Neuronal stem cell (in vitro differentiated cells): ENCODE data around the gene PPP2R5C.
A peak's percentile ranks its signal among the peaks of the same experiment; 100 is the strongest.

Experiments used
- DNase-seq: peaks from one replicate; pipeline ENCODE4 v3.0.0-alpha.2; 2013; ENCODE audit warnings: low spot score
- H2AFZ ChIP-seq: one replicate; pipeline ENCODE4 v1.6.1; 2013; ENCODE audit warnings: mild to moderate bottlenecking, low read length, inconsistent platforms
- H2AK5ac ChIP-seq: 2 replicates; pipeline ENCODE4 v1.6.1; 2013; ENCODE audit warnings: low read depth, mild to moderate bottlenecking, inconsistent platforms, low read length, moderate library complexity, mixed read lengths
- H2BK120ac ChIP-seq: 2 replicates; pipeline ENCODE4 v1.6.1; 2013; ENCODE audit warnings: low read depth, mild to moderate bottlenecking, inconsistent platforms, low read length, moderate library complexity, mixed read lengths
- H2BK12ac ChIP-seq: one replicate; pipeline ENCODE4 v1.6.1; 2013; ENCODE audit warnings: low read length, inconsistent platforms
- H2BK15ac ChIP-seq: 2 replicates; pipeline ENCODE4 v1.6.1; 2013; ENCODE audit warnings: mild to moderate bottlenecking, low read length, inconsistent platforms, mixed read lengths
- H2BK5ac ChIP-seq: one replicate; pipeline ENCODE4 v1.6.1; 2013; ENCODE audit warnings: inconsistent platforms, mild to moderate bottlenecking, low read length, moderate library complexity
- H3K14ac ChIP-seq: one replicate; pipeline ENCODE4 v1.6.1; 2013; ENCODE audit warnings: low read length, inconsistent platforms
- H3K18ac ChIP-seq: 2 replicates; pipeline ENCODE4 v1.6.1; 2013; ENCODE audit warnings: low read length, inconsistent platforms
- H3K23ac ChIP-seq: 2 replicates; pipeline ENCODE4 v1.6.1; 2013; ENCODE audit warnings: low read depth, mild to moderate bottlenecking, mixed read lengths, low read length, inconsistent platforms; ENCODE audit not compliant: poor library complexity
- H3K27ac ChIP-seq: replicated peaks from 3 replicates; pipeline ENCODE4 v1.5.1; 2013; ENCODE audit warnings: low read length, inconsistent platforms
- H3K27me3 ChIP-seq, 3 experiments: 2 replicates each; pipeline ENCODE4 v1.6.1; 2013; ENCODE audit warnings: low read length in 3 of 3, mild to moderate bottlenecking in 2 of 3, inconsistent platforms in 1 of 3, low read depth in 1 of 3, mixed read lengths in 1 of 3, moderate library complexity in 1 of 3; ENCODE audit not compliant: control insufficient read depth in 3 of 3, insufficient read depth in 3 of 3
- H3K36me3 ChIP-seq, 2 donors: replicated peaks in 1 of 2; 2 replicates each; pipeline ENCODE4 v1.6.1; 2013; ENCODE audit warnings: low read length in 2 of 2; ENCODE audit not compliant: control insufficient read depth in 2 of 2, insufficient read depth in 2 of 2
- H3K4ac ChIP-seq: 2 replicates; pipeline ENCODE4 v1.6.1; 2013; ENCODE audit warnings: inconsistent platforms, mild to moderate bottlenecking, low read length, moderate library complexity
- H3K4me1 ChIP-seq, 2 donors: 1 replicate in 1 of 2; 2 replicates in 1 of 2; pipeline ENCODE4 v1.6.1; 2013; ENCODE audit warnings: low read length in 2 of 2, low read depth in 1 of 2; ENCODE audit not compliant: control insufficient read depth in 2 of 2, insufficient read depth in 1 of 2
- H3K4me2 ChIP-seq: one replicate; pipeline ENCODE4 v1.6.1; 2013; ENCODE audit warnings: mild to moderate bottlenecking, low read length, inconsistent platforms; ENCODE audit not compliant: insufficient read depth, poor library complexity, severe bottlenecking
- H3K4me3 ChIP-seq, 2 donors: 2 replicates each; pipeline ENCODE4 v1.5.1; 2013; ENCODE audit warnings: low read length in 2 of 2, mild to moderate bottlenecking in 2 of 2, inconsistent platforms in 1 of 2, moderate library complexity in 1 of 2
- H3K79me1 ChIP-seq: one replicate; pipeline ENCODE4 v1.6.1; 2013; ENCODE audit warnings: low read depth, mild to moderate bottlenecking, inconsistent platforms, low read length, moderate library complexity
- H3K9ac ChIP-seq: one replicate; pipeline ENCODE4 v1.6.1; 2013; ENCODE audit warnings: mild to moderate bottlenecking, low read depth, low read length, inconsistent platforms; ENCODE audit not compliant: poor library complexity
- H3K9me3 ChIP-seq, 2 donors: replicated peaks in 1 of 2; 2 replicates each; pipeline versions ENCODE3 to v1.6.1; 2013; ENCODE audit warnings: low read length in 2 of 2, mild to moderate bottlenecking in 2 of 2, inconsistent platforms in 1 of 2, low read depth in 1 of 2, mixed read lengths in 1 of 2, moderate library complexity in 1 of 2; ENCODE audit not compliant: control insufficient read depth in 2 of 2, insufficient read depth in 1 of 2
- H4K8ac ChIP-seq: one replicate; pipeline ENCODE4 v1.6.1; 2013; ENCODE audit warnings: low read depth, mild to moderate bottlenecking, inconsistent platforms, low read length, moderate library complexity
- H4K91ac ChIP-seq: one replicate; pipeline ENCODE4 v1.6.1; 2013; ENCODE audit warnings: low read length, low read depth, mild to moderate bottlenecking, inconsistent platforms; ENCODE audit not compliant: poor library complexity
- WGBS, 2 donors: extraction: QIAGEN DNeasy Blood & Tissue Kit; methylation state at CpG; one replicate each; pipeline ENCODE4 v1.1.7; 2013; ENCODE audit warnings: missing lambda C conversion rate in 2 of 2, mixed read lengths in 1 of 2; ENCODE audit not compliant: insufficient read length in 2 of 2, insufficient replicate concordance in 1 of 2; ENCODE audit errors: extremely low coverage in 2 of 2; 5-methylcytosine and 5-hydroxymethylcytosine counted together

Gene PPP2R5C

DNA sequence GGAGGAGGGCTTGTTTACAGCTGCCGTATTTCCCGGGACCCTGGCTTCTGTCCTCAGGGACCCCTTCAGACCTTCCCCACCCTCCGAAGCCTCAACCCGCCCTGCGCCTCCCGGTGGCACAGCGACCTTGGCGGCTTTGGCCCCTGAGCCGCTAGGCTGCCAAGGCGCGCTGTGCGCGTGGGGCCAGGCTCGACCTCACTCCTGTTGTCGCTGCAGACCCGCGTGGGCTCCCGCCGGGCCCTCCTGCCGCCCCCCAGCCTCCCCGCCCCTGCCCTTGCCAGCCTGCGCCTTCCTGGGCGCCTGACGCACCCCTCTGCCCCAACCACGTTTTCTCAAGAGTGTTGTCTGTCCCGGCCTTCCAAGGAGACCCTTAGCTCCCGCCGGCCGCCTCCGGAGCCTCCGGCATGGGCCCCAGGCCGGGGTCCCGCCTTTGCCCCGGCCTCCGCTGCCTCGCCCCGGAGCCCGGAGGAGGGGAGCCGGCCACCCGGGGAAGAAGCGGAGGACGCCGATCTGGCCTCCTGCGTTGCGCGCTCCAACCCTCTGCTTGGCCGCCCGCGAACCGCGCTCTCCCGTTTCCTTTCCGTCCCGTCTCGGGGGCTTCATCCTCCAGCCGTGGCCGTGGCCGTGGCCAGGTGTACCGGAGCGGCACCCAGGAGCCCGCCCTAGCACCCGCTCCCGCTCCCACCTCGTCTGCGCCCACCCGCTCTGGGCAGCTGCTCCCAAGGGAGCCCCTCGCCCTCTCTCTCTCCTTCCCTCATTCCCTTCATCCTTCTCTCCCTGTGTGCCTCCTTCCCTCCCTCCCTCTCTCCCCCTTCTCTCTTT is 19.9 kb downstream of the PPP2R5C start:
- Histone ChIP-seq H3K79me1 (no peaks in the 10 kb centered on the region), H3K36me3 (no peaks in the 10 kb centered on the region), H2BK15ac (no peak overlapping the region), H3K23ac (peak overlapping the region; percentile 90), H2BK120ac (no peak overlapping the region), H3K27me3 (peaks cover 5 to 31% (median 18%) of the 10 kb centered on the region in 3 experiments), H3K18ac (peak overlapping the region; percentile 91), H3K4me3 (peak overlapping the region; percentile 35 to 74), H3K27ac (no peak overlapping the region), H2AFZ (peak overlapping the region; percentile 92), H4K8ac (no peak overlapping the region), H3K4ac (no peak overlapping the region), H2BK5ac (no peak overlapping the region), H2BK12ac (no peak overlapping the region), H3K4me2 (peak overlapping the region; percentile 81), H4K91ac (no peak overlapping the region), H3K9ac (peak overlapping the region; percentile 34), H3K4me1 (peaks cover 0 to 5% of the 10 kb centered on the region in 2 donors), H3K14ac (no peak overlapping the region), H3K9me3 (peaks cover 0 to 9% of the 10 kb centered on the region in 2 donors), H2AK5ac (no peak overlapping the region)
- no CpG with 5 or more reads among the region's 67 CpGs for WGBS, 2 donors
- no peak for DNase-seq

DNA sequence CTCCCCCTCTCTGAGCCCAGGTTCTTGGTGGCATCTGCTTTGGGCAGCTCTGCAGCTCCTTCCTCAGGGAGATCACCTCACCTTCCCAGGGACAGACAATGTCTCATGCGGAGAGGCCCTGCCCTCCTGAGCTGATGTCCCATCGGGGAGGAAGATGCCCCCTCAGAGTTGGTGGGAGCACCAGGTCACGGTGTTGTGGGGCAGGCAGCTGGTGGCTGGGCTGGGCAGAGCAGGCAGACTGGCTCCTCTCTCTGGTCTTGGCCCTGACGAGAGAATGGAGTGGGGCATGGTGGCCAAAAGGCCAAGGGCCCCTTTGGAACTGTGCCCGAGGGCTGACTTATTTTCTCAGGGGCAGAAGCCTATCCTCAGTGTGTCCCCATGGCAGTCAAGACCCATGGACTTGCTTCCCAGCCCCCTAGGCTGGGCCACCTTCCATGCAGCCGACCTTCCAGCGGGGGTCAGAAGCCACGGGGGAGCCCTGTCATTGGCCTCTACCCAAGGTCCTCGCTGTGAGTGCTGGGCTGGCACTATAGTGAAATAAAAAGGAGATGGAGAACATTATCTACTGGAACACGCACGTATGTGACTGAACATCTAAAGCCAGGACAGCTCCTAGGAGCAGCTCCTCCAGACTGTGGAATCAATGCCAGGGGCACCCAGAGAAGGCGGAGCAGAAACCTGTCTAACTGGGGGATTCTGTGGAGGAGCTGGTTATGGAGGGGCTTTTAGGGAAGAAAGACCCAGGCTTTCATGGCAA is 21.9 kb downstream of the PPP2R5C start:
- H3K18ac ChIP-seq, result peak overlapping the region; percentile 35
- no peak overlapping the region for H3K9ac ChIP-seq
- no peak overlapping the region for H3K27ac ChIP-seq
- no peak overlapping the region for H3K23ac ChIP-seq
- H2AFZ ChIP-seq, result no peak overlapping the region
- H3K4ac ChIP-seq, result no peak overlapping the region
- H3K4me3 ChIP-seq, result no peak overlapping the region
- H4K8ac ChIP-seq, result no peak overlapping the region
- H2BK12ac ChIP-seq, result no peak overlapping the region
- WGBS, 2 donors, result no CpG with 5 or more reads among the region's 12 CpGs
- no peak overlapping the region for H2BK15ac ChIP-seq
- DNase-seq, result no peak
- no peak overlapping the region for H2BK5ac ChIP-seq
- H3K4me1 ChIP-seq, result peaks cover 0 to 5% of the 10 kb centered on the region in 2 donors
- H4K91ac ChIP-seq, result no peak overlapping the region
- no peaks in the 10 kb centered on the region for H3K36me3 ChIP-seq
- H2BK120ac ChIP-seq, result no peak overlapping the region
- no peak overlapping the region for H3K14ac ChIP-seq
- H2AK5ac ChIP-seq, result no peak overlapping the region
- no peak overlapping the region for H3K4me2 ChIP-seq
- H3K9me3 ChIP-seq, result peaks cover 0 to 5% of the 10 kb centered on the region in 2 donors
- H3K79me1 ChIP-seq, result no peaks in the 10 kb centered on the region
- peaks cover 5 to 31% (median 18%) of the 10 kb centered on the region in 3 experiments for H3K27me3 ChIP-seq

DNA sequence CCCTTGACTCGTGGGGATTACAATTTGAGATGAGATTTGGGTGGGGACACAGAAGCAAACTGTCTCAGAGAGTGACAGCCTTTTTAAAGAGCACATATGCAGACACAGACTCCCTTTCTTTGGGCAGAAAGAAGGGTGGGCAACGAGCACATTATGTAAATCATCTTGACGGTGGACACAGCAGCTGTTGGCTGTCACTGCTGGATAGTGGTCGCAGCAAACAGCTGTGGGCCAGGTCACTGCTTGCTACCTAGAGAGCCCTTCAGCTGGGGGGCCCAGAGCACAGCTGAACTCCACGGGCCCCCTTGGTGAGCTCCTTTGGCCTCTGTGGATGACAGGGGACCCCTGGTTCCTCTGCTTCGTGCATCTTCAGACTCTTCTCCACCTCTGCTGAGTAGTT is 23.1 kb downstream of the PPP2R5C start:
- no peak overlapping the region for H3K4ac ChIP-seq
- peaks cover 5 to 21% (median 14%) of the 10 kb centered on the region in 3 experiments for H3K27me3 ChIP-seq
- no peak overlapping the region for H3K18ac ChIP-seq
- no peaks in the 10 kb centered on the region for H3K79me1 ChIP-seq
- no CpG with 5 or more reads among the region's 6 CpGs for WGBS, 2 donors
- H4K91ac ChIP-seq, result no peak overlapping the region
- H2AK5ac ChIP-seq, result no peak overlapping the region
- H3K9ac ChIP-seq, result no peak overlapping the region
- no peak overlapping the region for H2BK15ac ChIP-seq
- no peak overlapping the region for H2BK120ac ChIP-seq
- no peak overlapping the region for H3K23ac ChIP-seq
- no peak overlapping the region for H3K14ac ChIP-seq
- H3K36me3 ChIP-seq, result no peaks in the 10 kb centered on the region
- H3K27ac ChIP-seq, result no peak overlapping the region
- H3K4me1 ChIP-seq, result peaks cover 0 to 5% of the 10 kb centered on the region in 2 donors
- no peaks in the 10 kb centered on the region for H3K9me3 ChIP-seq
- H2BK5ac ChIP-seq, result no peak overlapping the region
- no peak overlapping the region for H2AFZ ChIP-seq
- no peak overlapping the region for H3K4me3 ChIP-seq
- H4K8ac ChIP-seq, result no peak overlapping the region
- no peak for DNase-seq
- H2BK12ac ChIP-seq, result no peak overlapping the region
- H3K4me2 ChIP-seq, result no peak overlapping the region

DNA sequence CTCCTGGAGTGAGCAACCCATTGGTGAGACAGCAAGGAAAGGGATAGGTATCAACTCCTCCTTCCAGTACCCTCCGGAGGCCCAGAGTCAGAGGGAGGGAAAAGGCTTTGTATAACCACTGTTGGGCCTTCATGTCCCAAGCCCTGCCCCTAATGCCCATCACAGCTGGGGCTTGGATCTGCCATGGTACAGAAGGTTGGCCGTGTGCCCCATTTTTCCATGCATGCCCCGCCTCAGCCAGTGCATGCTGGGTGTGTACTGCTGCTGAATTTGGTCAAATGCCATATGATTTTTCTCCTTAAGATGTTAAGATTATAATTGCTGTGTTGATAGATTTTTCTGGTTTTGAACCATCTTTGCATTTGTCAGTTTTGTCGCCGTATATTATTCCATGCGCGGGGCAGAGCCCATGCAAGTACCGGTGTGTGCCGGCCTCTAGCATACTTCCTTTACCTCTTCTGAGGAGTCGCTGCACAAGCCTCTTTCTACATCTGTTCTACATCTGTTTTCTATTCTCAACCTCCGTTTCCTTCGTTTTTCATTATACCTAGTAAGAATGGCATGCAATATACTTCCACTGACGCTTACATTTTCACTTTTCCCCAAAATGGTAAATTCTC is 26.6 kb downstream of the PPP2R5C start:
- no peak overlapping the region for H3K27ac ChIP-seq
- no peak overlapping the region for H2BK120ac ChIP-seq
- no peak overlapping the region for H3K18ac ChIP-seq
- H3K79me1 ChIP-seq, result no peaks in the 10 kb centered on the region
- H2AK5ac ChIP-seq, result no peak overlapping the region
- no CpG with 5 or more reads among the region's 13 CpGs for WGBS, 2 donors
- H3K4me1 ChIP-seq, result no peaks in the 10 kb centered on the region
- no peak overlapping the region for H3K4me3 ChIP-seq
- H3K4ac ChIP-seq, result no peak overlapping the region
- no peak overlapping the region for H3K9ac ChIP-seq
- no peak overlapping the region for H3K4me2 ChIP-seq
- no peak overlapping the region for H3K14ac ChIP-seq
- H2BK5ac ChIP-seq, result no peak overlapping the region
- H4K8ac ChIP-seq, result no peak overlapping the region
- no peak overlapping the region for H2BK15ac ChIP-seq
- H2AFZ ChIP-seq, result no peak overlapping the region
- no peak overlapping the region for H4K91ac ChIP-seq
- no peaks in the 10 kb centered on the region for H3K36me3 ChIP-seq
- H3K23ac ChIP-seq, result no peak overlapping the region
- H3K9me3 ChIP-seq, result no peaks in the 10 kb centered on the region
- H2BK12ac ChIP-seq, result no peak overlapping the region
- no peak for DNase-seq
- no peaks in the 10 kb centered on the region for H3K27me3 ChIP-seq
